HL-60 (cell line): ENCODE results near the gene GPHN.

Experiments
- DNase-seq, 2 experiments: peaks; one replicate each; pipeline ENCODE4 v3.0.0-alpha.2; 2010 to 2020; ENCODE audit warnings: low read depth in 1 of 2, low spot score in 1 of 2
- H3K27ac ChIP-seq: fragments of 250-450 bp; sonication (Bioruptor Pico); replicated peaks from 2 replicates; pipeline ENCODE4 v1.5.1; 2020; ENCODE audit warnings: mild to moderate bottlenecking, moderate library complexity
- H3K27me3 ChIP-seq: fragments of 250-450 bp; sonication (Bioruptor Pico); 2 replicates; pipeline ENCODE4 v1.5.1; 2021; ENCODE audit warnings: mild to moderate bottlenecking, moderate library complexity; ENCODE audit not compliant: insufficient read depth, poor library complexity, severe bottlenecking
- H3K4me3 ChIP-seq: replicated peaks from 2 replicates; pipeline ENCODE4 v1.5.1; 2011; ENCODE audit warnings: mild to moderate bottlenecking, control low read depth, low read length; ENCODE audit not compliant: insufficient read depth
- GABPA ChIP-seq: IDR thresholded peaks from 2 replicates; pipeline ENCODE4 v1.6.1; 2012; ENCODE audit warnings: low read depth
- POLR2AphosphoS5 ChIP-seq: IDR thresholded peaks from 2 replicates; pipeline ENCODE4 v1.6.1; 2012; ENCODE audit warnings: low read depth
- REST ChIP-seq: IDR thresholded peaks from 2 replicates; pipeline ENCODE4 v1.6.1; 2012; ENCODE audit warnings: low read depth; ENCODE audit not compliant: insufficient replicate concordance
- SPI1 ChIP-seq: IDR thresholded peaks from 2 replicates; pipeline ENCODE4 v1.6.1; 2012; ENCODE audit warnings: low read depth, mild to moderate bottlenecking, borderline replicate concordance
- TF ChIP-seq, protein P1 (sequence below): IDR thresholded peaks from one replicate; pipeline ENCODE4 v1.5.1; 2011; ENCODE audit warnings: low read length, control low read depth, inconsistent platforms; ENCODE audit not compliant: insufficient read depth

GPHN gene

DNA sequence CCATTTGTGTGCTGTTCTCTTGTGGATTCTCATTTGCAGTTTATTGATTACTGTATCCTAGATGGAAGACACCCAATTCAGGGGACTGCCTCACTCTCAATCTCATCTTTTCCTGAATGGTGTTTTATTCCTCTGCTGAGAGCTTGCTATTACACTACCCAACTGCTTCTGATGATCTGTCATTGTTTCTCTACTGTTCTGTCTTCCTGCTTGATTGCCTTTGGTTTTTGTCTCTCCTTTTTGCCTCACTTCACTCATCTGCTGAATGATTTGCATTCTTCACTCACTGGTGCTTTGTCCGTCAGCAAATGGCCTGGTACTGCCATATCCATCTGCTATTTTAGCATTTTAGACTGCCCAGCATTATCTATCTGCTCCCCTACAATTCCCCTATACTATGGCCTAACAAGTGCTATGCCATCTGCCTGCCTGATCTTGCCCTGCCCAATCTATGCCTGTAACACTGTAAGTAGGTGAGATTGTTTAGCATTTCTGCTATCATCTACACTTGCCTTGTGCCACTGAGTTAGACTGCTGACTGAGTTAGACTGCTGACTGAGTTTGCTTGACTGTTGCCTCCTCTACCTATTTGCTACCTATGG lies 335.1 kb downstream of the GPHN start:
- TF ChIP-seq, protein P1, sequence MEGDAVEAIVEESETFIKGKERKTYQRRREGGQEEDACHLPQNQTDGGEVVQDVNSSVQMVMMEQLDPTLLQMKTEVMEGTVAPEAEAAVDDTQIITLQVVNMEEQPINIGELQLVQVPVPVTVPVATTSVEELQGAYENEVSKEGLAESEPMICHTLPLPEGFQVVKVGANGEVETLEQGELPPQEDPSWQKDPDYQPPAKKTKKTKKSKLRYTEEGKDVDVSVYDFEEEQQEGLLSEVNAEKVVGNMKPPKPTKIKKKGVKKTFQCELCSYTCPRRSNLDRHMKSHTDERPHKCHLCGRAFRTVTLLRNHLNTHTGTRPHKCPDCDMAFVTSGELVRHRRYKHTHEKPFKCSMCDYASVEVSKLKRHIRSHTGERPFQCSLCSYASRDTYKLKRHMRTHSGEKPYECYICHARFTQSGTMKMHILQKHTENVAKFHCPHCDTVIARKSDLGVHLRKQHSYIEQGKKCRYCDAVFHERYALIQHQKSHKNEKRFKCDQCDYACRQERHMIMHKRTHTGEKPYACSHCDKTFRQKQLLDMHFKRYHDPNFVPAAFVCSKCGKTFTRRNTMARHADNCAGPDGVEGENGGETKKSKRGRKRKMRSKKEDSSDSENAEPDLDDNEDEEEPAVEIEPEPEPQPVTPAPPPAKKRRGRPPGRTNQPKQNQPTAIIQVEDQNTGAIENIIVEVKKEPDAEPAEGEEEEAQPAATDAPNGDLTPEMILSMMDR, result no peak
- TF ChIP-seq SPI1 (no peak), REST (no peak), POLR2AphosphoS5 (no peak), GABPA (no peak)
- DNase-seq, result no peak
- H3K27ac ChIP-seq, result no peak overlapping the region
- H3K4me3 ChIP-seq, result no peak overlapping the region
- H3K27me3 ChIP-seq, result no peaks in the 10 kb centered on the region

DNA sequence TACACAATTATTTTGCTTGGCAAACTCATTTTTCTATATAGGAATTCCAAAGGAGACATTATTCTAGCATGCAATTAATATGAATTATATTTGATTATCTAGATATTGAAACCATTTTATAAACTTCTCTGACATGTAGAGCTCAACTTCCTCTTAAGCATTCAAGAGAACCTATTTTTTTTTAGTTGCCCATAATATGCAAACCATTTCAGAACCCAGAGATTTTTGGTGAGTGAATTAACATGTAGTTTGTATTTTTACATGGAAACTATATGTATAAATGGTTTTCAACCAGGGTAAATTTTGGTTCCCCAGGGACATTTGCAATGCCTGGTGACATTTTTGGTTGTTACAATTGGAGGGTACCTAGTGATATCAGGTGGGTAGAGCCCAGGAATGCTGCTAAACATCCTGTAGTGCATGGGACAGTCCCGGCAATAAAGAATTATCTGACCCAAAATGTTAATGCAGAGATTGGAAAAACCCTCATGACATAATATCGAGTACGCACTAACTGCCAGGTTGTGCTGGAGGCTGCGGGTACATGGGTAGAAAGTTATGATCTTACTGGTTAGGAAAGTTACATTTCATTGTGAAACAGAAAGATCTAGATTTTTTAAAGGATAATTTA lies 342.4 kb downstream of the GPHN start:
- TF ChIP-seq POLR2AphosphoS5 (no peak), GABPA (no peak), SPI1 (no peak), REST (no peak)
- TF ChIP-seq, protein P1, result no peak
- Histone ChIP-seq H3K27me3 (no peaks in the 10 kb centered on the region), H3K27ac (no peak overlapping the region), H3K4me3 (no peak overlapping the region)
- DNase-seq, result no peak

- TF ChIP-seq, protein P1, result no peak
- TF ChIP-seq POLR2AphosphoS5, result no peak
- TF ChIP-seq SPI1, result no peak
- no peak for TF ChIP-seq GABPA
- TF ChIP-seq REST, result no peak
- H3K27me3 ChIP-seq, result no peaks in the 10 kb centered on the region
- H3K27ac ChIP-seq, result no peak overlapping the region
- no peak overlapping the region for H3K4me3 ChIP-seq
- DNase-seq, result no peak
Observed at GRCh38 chr14:66853311-66853710, 345.4 kb downstream of the GPHN start.
